Central memory CD4-positive, alpha-beta T cell (primary cell): ENCODE results near the gene PDGFRB.
A peak's percentile ranks its signal among the peaks of the same experiment; 100 is the strongest.

Experiments used
- DNase-seq: peaks from one replicate; pipeline ENCODE4 v3.0.0; 2022

The PDGFRB gene

DNA sequence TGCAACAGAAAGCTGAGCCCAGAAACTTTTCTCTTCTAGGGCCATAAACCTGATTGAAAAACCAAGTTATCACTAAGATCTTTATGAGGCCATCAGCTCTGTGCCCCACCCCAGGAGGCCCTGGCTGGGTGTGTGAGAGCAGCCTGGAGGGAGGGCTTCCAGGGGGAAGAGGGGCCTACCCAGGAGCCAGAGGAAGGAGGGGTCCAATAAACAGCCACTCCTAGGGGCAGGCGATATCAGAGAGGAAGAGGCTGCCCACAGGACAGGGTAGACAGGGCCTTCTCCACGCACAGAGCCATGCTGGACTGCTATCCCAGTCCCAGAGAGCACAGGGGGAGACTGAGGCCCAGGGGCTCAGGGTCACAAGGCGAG lies 6.5 kb upstream of the PDGFRB start:
- no peak for DNase-seq

DNA sequence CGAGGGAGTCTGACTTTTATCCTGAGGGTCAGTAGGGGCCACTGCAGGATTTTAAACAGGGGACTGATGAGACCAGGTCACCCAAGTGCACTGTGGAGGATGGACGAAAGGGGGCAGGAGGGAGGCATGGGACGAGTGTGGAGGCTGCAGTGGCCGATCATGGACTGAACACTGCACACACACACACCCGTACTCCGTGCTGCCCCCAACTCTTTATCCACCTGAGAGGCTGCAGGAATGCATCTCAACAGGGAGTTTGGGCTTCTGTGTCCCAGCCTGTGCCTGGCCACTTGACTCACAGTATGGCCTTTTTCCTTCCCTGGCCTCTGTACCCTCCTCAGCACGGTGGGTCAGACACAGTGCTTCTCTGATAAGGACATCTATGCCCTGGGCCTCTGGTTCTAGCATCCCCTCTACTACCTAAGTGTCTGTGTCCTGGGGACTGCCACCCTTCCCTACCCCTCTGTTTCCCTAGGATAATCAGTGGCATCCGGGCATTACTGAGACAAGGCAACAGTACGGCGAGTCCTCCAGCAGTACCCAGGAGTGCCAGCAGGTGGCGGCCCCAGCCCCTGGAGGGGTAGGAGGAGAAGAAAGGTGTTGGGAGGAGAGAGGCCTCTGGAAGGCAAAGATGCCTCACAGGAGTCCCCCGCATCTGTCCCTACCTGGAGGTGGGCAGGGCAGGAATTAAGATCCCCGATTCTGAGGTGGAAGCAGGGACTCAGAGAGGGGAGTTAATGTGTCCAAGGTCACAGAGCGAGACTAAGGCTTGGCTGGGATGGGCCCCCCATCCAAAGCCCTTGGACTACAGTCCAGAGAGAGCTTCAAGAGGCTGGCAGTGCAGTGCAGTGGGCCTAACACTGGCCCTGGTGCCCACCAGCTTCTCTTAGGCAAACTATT lies 5.8 kb upstream of the PDGFRB start:
- peak; percentile 44 for DNase-seq

DNA sequence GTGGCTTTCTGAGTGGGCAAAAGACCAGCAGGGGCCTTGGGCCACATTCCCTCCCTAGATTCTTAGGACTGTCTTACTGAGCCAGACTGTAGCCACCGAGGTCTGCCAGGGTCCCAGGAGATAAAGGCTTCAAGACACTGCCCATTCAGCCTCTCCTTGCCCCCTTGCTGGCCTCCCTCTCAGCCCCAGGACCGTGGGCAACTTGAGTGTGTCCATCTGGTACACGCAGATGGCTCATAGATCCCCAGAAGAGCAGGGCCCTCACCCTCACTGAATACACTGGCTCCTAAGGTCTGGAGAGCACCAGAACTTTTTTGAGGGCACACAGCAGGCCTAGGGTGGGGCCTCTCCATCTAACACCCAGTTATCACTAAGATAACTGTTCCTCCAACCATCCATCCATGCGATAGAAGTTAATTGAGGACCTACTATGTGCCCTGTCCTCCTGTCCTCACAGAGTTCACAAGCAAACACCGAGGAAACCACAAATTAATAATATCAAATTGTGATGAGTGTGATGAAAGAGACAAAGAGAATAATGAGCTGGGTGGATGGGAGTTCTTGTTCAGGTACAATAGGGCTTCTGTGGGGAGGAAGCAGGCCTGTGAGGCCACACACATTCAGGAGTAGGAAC lies 4.9 kb upstream of the PDGFRB start:
- no peak for DNase-seq

DNA sequence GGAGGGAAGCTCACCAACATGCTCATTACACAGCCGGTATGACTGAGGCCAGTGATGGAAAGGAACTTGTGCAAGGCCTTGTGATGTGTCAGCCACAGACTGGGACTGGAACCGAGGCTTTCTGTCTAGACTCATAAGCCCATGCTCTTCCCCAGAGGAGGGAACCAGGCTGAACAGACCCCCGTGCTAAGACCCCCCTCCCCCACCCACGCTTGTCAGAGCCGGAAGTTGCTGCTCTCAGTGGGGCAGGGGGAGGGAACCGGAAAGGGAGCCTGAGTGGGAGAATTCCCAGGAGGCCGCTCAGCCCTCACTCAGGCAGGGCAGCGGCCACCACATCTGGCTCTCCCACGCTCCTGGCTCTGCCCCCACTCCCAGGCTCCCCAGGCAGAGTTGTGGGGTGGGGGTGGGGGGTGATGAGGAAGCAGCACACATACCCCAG lies 4.1 kb upstream of the PDGFRB start:
- no peak for DNase-seq

DNA sequence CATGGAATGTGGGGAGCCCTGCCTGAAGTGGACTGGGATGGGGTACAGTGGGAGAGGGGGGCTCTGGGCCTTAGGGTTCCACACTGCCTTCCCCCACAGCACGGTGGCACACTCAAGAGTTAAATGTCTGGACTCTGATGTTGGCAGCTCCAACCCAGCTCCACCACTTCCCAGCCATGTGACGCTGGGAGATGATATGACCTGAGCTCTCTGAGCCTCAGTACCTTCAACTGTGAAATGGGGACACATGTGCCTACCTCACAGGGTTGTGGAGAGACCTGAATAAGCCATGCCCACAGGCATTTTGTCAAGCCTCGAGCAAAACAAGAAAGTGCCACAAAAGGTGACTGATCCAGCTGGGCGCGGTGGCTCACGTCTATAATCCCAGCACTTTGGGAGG lies 3.4 kb upstream of the PDGFRB start:
- DNase-seq = no peak

DNA sequence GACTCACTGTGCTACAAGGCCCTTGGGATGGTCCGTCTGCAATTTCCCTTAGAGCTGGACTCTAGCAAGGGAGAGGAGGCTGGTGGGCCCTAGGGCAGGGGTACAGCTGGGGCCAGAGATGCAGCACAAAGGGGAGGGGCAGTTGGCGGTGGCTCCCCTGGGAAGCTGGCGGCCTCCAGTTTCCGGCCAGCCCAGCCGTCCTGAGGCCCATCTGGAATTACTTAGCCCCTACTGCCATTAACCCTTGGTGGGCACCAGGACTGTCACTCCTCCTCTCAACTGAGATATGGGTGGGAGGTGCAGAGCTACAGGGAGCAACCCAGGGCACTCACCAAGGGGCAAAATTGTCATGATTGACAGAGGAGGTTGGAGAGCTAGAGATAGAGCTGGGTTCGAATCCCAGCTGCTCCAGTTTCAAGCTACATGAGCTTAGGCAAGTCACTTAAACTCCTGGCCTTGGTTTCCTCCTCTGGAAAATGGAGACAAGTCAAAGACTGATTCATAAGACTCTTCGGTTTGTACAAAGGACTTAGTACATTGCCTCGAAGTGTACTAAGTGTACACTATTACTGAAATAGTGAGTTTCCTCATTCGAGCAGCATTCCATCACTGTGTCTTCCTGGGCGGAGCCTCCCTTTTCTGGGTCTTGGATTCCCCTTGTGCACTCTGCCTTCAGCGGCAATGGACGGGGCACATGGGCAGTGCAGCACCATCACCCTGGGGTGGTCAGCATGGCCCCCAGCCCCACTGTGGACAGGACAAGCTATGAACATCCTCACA lies 2.7 kb upstream of the PDGFRB start:
- no peak for DNase-seq

DNA sequence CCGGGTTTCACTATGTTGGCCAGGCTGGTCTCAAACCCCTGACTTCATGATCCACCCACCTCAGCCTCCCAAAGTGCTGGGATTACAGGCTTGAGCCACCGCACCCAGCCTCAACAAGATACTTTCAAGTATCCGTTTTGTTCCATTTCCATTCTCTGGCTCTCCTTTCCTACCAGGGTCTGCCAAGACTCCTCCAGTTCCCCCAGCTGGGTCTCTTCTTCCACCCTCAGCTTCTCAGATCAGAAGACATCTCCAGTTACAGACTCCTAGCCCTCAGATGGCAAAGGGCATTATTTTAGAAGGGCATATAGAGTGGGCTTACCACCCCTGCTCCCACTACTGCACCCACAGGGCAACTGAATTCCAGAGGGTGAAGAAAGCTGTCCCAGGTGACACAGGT lies 1.5 kb upstream of the PDGFRB start:
- no peak for DNase-seq

DNA sequence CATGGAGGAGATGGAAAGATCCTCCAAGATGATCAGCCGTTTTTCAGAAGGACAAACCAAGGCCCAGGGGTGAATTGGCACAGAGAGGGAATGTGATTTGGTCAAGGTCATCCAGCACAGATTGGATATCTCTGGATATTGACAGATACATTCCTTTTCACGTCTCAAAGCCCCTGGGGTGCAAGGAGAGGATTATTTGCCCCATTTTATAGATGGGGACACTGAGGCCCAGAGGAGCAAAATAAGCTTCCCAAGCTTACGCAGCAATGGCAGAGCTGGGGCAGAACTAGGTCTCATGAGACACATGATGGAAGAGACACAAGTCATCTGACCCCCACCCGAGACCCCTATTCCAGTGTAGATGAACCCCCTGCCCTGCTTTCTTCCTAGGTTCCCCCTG lies 895 bp upstream of the PDGFRB start:
- DNase-seq = no peak

DNA sequence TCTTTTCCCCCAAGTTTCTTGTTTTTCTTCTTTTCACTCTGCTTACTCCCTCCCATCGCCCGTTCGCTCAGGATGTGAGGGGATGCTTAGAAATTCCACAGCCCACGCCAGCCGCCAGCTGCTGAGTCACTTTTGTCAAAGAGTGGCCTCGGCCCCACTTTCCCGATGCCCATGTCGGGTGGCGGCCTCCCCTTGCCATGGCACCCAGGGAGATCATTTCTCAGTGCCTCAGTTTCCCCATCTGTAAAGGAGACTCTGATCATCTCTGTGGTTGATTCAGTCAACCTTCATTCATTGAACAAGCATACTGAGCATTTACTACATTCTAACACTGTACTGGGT lies 353 bp upstream of the PDGFRB start:
- DNase-seq = no peak

DNA sequence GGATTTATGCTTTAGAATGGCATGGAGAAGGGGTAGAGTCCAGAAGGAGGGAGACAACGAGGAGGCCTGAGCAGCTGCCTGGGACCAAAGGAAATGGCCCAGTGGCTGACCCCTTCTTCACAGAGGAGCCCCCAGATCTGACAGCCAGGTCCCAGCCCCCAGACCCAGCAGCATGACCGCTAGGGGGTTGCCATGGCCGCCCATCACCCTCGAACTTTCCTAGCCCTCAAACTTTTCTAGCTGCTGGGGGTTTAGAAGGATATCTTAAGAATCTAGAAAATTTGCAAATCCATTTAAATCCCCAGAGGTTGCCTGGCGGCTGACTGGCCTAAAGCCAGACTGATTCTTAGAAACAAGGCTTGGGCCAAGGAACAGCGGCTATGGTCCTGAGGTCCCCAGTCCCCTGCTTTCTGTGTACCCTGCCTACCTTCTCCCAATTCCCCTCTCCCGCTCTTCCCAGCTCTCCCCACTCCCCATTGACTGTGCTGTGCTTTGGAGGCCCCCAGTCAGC lies 972 bp downstream of the PDGFRB start:
- DNase-seq = no peak

DNA sequence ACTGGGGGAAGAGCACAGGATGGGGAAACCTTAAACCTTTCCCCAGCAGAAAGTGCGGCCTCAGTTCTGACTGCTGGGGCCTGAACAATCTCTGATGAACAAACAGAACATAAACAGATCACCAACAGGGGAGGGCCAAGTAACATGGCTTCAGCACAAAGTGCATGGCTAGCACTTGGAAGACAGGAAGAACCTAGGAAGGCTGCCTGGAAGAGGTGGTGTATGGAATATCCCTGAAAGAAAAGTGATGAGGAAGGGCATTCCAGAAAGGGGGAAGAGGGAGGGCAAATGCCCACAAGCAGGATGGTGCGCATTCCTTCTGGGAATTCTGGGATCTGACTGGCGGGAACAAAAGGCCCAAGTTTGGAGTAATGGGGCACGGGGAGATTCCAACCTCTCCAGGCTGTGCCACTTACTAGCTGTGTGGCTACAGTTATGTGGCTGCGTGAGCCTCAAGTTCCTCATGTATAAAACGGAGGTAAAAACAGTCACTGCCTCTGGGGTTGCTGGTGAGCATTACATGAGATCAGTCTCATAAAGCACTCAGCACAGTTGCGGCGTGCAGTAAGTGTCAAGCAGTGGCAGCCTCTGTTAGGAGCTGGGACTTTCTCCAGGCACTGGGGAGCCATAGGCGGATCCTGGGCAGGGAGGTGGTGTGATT lies 1.6 kb downstream of the PDGFRB start:
- no peak for DNase-seq

DNA sequence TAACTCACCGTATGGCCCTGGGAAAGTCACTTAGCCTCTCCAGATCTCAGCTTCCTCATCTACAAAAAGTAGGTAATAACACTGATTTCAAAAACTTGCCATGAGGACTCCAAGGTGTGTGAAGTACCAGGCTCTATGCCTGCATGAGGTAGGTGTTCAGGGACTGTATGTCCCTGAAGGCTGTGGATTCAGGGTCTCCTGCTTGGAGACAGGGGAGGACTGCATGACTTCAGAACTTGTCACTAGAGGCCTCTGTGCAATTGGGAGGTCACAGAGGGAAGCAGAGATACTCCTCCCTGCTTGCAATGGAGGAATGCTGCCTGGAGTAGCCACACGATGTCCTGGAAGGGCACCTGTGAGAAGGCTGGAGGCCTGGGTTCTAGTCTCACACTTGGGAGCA lies 2.2 kb downstream of the PDGFRB start:
- no peak for DNase-seq

DNA sequence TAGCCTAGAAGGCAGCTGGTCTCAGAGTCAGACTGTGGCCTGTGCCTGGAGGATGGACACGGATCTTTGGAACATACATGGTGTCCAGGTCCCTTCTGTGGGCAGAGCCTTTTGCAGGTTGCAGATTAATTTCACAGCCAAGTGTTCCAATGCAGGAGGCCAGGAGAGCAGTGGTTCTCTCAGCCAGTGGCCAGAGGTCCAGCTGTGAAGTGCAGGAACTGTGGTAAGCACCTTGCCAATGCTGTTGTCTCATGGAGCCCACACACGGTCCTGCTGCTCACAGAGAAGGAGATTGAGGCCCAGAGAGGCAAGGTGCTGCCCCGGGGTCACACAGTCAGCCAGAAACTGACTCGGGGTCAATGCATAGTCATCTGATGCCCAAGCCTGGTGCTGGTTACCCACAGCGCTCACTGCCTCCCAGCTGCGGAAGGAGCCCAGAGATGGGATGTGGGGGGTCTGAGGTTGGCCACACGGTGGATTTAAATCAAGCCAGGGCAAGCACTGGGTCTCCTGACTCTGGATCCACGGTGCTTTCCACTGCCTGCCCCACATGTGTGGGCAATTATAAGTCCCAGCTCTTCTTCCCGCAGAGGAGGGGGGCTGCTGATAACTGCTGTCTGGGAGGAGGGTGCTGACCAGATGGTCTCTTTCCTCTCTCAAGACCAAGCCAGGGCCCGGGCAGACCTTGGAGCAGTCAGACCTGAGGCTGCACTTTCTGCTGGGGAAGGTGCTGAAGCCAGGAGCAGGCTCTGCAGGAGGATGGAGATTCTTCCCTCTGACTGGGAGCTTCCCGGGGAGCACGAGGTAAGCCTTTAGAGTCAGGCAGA lies 2.8 kb downstream of the PDGFRB start:
- no peak for DNase-seq

DNA sequence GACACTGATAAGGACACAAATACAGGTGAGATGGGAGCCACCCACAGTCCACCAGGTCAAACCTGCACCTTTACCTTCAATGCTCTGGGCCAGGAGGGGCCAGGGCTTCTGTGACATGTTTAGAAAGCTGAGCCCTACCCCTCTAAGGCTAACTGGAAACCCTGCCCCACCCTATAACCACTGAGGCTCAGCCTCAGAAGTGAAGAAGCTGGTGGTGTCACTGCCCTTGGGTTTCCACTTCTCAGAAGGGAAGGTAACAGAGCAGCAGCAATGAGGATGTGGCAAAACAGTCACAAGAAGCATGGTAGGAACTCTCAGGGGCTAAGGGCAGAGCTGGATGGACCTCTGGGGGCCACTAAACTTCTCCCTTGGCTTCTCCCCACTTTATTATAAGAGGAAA lies 6.0 kb downstream of the PDGFRB start:
- DNase-seq = no peak

DNA sequence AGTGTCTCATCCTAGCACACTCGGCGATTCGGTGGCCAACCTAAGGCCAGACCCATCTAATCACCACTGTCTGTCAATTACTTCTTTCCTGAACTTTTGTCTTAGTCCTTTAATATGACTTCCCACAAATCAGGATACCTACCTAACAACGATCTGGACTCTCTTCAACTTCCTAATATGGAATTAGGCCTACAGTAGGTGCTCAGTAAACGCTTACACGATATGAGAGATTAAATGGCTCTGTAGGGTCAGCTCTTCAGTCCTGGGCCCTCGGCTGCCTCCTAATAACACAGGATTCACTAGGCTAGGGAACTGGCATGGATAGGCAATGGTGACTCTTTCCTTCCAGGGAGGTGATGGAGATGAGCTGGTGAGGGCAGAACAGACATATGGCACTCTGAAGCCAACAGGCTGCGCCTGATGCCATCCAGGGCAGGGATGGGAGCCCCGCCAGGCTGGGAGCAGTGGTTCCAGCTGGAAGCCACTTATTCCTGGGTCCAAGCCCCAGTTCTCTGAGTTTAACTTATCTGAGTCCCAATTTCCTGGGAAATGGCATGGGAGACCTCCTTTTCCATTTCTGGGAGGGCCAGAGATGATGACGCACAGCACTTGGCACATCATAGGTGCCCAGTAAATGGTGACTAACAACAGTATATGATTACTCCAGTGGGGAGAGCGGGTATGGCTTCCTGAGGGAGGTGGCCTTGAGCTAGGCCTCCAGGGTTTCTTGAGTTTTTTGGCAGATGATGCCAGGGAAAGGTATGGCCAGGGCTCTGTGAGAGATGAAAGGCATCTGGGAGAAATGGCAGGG lies 7.3 kb downstream of the PDGFRB start:
- no peak for DNase-seq

DNA sequence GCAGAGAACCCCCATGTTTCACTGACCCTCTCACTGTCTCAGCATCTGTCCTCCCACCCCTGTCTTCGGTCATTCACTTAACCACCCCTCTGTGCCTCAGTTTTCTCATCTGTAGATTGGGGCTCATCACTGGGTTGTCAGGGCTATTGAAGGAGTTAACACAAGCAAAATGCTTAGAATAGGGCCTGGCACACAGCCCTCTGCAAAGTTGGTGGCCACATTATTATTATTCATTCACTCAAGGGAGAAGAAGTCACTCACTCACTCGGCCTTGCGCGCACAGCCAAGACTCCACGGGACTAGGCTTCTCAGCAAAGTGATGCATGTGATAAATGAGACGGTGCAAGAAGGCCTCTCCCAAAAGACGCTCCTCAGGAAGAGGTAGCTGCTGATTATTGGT lies 8.0 kb downstream of the PDGFRB start:
- no peak for DNase-seq

DNA sequence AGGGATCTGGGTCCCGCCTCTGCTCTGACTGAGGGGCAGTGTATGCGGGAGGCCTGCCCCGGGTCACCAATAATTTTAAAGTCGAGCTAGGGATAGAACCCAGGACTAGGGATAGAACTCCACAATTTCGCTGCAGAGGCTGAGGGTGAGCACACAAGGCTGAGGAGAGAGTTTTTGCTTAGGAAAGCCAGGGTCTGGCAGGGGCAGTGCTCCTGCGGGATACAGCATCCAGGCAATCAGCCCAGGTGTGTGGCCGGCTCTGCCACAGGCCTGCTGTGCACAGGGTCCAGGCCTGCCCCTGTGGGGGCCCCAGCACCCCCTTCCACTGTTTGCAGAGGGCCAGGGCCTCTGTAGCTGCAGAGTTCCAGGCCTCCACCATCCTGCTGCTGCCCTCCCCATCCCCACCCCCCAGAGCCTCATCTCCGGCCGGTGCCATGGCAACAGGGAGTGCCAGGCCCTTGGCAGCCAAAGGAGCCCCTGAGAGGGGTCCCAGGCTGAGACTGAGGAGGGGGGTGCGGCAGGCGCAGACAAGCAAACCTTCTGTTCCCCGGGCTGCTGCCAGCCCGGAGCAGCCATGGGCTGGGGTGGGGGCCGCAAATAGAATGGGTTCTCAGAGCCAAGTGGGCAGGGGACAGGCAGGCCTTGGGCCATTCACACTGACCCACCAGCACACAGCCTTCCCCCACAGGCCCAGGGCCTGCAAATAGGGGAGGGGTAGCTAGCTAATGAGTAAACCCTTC lies 8.6 kb downstream of the PDGFRB start:
- DNase-seq = no peak

DNA sequence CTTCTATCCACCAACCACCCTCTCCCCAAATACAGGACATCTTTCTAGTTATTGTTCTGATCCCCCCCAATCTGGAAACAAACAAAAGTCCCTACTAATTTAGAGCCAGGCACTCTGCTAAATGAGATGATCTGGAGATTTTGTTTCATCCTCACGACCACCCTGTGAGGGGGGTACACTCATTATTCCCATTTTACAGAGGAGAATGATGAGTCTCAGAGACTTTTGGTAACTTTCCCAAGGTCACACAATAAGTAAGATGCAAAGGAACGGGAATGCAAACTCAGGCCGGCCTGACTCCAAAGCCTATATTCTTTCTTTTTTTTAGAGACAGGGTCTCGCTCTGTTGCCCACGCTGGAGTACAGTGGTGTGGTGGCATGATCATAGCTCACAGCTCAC lies 9.4 kb downstream of the PDGFRB start:
- DNase-seq = no peak

DNA sequence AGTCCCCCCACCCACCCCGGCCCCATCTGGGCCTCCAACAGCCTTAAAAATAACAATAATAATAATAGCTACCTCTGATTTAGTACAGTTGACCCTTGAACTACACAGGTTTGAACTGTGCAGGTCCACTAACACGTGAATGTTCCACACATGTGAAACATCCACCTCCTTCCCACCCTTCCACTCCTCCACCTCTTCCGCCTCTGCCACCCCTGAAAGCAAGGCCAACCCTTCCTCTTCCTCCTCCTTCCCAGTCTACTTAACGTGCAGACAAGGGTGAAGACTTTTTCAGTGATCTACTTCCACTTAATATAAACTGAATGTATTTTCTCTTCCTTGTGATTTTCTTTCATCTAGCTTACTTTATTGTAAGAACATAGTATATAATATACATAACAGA lies 10.8 kb downstream of the PDGFRB start:
- no peak for DNase-seq

DNA sequence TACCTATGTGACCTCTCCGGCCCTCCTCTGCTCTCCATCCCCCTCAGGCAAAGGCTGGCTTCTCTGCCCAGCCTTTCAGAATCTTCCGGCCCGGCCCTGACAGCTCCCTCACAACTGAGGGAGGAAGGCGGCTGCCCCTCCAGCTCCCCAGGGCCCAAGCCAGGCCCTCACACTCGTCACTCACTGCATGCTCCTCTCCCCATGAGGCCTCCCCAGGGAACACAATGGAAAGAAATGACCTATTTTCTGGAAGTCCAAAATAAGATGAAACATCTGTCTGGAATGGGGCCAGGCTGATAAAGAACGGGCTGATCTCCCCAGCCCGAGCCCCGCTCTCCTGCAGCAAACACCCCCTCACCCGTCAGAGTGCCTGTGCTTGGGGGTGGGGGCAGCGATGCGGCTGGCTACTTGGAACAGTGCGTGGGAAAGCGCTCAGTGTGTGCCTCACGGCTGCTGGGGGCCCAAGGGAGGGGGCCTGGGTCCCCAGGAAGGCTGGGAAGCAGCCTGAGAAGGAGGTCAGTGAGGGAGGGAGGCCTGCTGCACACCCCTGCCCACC lies 11.3 kb downstream of the PDGFRB start:
- no peak for DNase-seq
